Measurements from ENCODE around the gene IFNA21.

DNA sequence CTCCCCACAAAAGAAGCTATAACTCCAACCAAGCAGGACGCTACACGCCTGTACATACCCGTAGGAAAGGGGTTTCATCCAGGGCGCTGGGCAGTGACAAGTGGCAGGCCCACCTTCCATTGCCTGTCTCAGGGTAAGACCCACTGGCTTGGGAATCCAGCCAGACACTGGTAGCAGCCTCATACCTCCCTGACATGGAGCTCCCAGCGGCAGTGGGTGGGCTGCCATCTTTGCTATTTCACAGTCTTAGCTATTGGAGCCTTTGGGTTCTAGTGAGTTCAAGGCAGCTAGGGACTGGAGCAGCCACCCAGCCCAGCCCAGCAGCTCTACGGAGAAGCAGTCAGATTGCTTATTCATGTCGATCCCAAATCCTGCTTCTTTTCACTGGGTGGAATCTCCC lies 43.9 kb upstream of the IFNA21 start:
- TF ChIP-seq POLR2AphosphoS5 (IDR thresholded peaks at IDR 0.05; ENCODE audit: low read depth, low read length) (no peak), SIN3A (IDR thresholded peaks at IDR 0.05; ENCODE audit: borderline replicate concordance, insufficient read depth, low read length) (no peak), REST (IDR thresholded peaks at IDR 0.05; ENCODE audit: insufficient read depth in 1 of 2, low read depth in 2 of 2, low read length in 2 of 2) (no peak)
